ENCODE measurements around the gene RNF208.

DNA sequence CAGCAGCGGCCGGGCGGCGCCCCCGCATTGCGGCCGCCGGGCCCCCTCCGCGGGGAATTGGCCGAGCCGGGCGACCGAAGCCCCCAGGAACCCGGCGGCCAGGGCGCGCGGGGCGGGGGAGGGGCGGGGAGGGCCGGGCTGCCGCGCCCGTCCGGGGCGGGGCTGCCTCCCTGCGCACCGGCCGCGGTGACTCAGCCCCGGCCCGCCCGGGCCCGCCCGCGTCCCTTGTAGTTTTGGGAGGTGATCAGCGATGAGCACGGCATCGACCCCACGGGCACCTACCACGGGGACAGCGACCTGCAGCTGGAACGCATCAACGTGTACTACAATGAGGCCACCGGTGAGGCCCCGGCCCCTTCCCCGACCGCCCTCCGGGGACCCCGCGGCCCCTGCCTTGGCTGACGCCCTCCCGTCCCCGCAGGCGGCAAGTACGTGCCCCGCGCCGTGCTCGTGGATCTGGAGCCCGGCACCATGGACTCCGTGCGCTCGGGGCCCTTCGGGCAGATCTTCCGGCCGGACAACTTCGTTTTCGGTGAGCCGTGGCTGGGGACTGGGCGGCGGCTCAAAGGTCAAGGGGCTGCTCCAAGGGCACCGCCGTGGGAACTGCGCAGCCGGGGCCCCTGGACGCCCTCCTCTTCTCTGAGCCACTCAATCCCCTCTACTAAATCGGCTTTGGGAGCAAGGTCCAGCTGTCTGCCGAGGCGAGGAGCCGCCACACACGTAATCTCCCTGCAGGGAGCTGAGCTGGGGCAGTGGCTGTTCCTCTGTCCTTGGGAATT is 19.6 kb upstream of the RNF208 start:
- TF ChIP-seq, protein P1, sequence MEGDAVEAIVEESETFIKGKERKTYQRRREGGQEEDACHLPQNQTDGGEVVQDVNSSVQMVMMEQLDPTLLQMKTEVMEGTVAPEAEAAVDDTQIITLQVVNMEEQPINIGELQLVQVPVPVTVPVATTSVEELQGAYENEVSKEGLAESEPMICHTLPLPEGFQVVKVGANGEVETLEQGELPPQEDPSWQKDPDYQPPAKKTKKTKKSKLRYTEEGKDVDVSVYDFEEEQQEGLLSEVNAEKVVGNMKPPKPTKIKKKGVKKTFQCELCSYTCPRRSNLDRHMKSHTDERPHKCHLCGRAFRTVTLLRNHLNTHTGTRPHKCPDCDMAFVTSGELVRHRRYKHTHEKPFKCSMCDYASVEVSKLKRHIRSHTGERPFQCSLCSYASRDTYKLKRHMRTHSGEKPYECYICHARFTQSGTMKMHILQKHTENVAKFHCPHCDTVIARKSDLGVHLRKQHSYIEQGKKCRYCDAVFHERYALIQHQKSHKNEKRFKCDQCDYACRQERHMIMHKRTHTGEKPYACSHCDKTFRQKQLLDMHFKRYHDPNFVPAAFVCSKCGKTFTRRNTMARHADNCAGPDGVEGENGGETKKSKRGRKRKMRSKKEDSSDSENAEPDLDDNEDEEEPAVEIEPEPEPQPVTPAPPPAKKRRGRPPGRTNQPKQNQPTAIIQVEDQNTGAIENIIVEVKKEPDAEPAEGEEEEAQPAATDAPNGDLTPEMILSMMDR (IDR thresholded peaks at IDR 0.05; ENCODE audit: insufficient read depth, low read length, poor library complexity, severe bottlenecking), result no peak
- no peak for TF ChIP-seq EZH2phosphoT487 (conservative IDR thresholded peaks at IDR 0.05; ENCODE audit: low read length)
